ENCODE results near the gene LHFPL2. TPM values are rescaled to one million over a fixed set of nuclear protein-coding genes. Genes with fewer than 3 reads are reported as not detected.

Gene LHFPL2
- total and polyA plus RNA-seq, 2 of the 4 experiments (the other 2 are of a cell fraction), result 6.5 to 11.3 TPM

- Histone ChIP-seq H3K14ac (replicated peaks; ENCODE audit: low read depth, low read length) (no peak overlapping the region), H2BK15ac (ENCODE audit: low read depth, low read length) (no peak overlapping the region), H3K9me1 (ENCODE audit: insufficient read depth, low read length) (peaks cover 5% of the 10 kb centered on the region), H2AK9ac (replicated peaks; ENCODE audit: low read depth, low read length, poor library complexity) (no peak overlapping the region), H3K79me1 (ENCODE audit: low read depth in 1 of 2, low read length in 2 of 2) (peaks cover 25 to 51% of the 10 kb centered on the region in 2 experiments), H3K9me3 (ENCODE audit: control insufficient read depth, insufficient read depth, low read length) (no peaks in the 10 kb centered on the region), H2BK20ac (ENCODE audit: low read depth, low read length) (no peak overlapping the region), H3K9ac (ENCODE audit: low read depth, low read length) (no peak overlapping the region), H4K8ac (ENCODE audit: low read depth in 2 of 2, low read length in 2 of 2) (no peak overlapping the region), H3K18ac (ENCODE audit: low read depth, low read length) (no peak overlapping the region), H2AFZ (replicated peaks; ENCODE audit: low read length, poor library complexity) (no peak overlapping the region), H3K4me2 (ENCODE audit: low read depth, low read length) (no peak overlapping the region), H3K4me3 (ENCODE audit: insufficient read depth, low read depth, low read length) (no peak overlapping the region), H3K4me1 (ENCODE audit: control insufficient read depth, insufficient read depth, low read length) (no peaks in the 10 kb centered on the region), H4K20me1 (ENCODE audit: insufficient read depth, low read length) (peaks cover 17% of the 10 kb centered on the region; the same call in 1 of the 2 replicates), H3K27ac (ENCODE audit: insufficient read depth, low read length) (no peak overlapping the region), H3K4ac (ENCODE audit: low read depth, low read length) (no peak overlapping the region), H4K91ac (ENCODE audit: insufficient read depth, low read depth, low read length) (no peak overlapping the region), H2BK5ac (ENCODE audit: low read depth, low read length, poor library complexity, severe bottlenecking) (no peak overlapping the region), H2AK5ac (ENCODE audit: low read depth, low read length) (no peak overlapping the region), H3K27me3 (ENCODE audit: control insufficient read depth, insufficient read depth, low read length) (no peaks in the 10 kb centered on the region), H4K5ac (ENCODE audit: low read depth, low read length) (no peak overlapping the region), H3K23ac (ENCODE audit: low read depth, low read length) (no peak overlapping the region), H3K36me3 (ENCODE audit: control insufficient read depth, insufficient read depth, low read length) (peaks cover 32% of the 10 kb centered on the region), H2BK120ac (ENCODE audit: low read depth, low read length) (no peak overlapping the region), H3K56ac (ENCODE audit: extremely low read depth, insufficient read depth, low read length) (no peak overlapping the region)
- intact Hi-C loops (cut with micrococcal nuclease), result no loop called here
- no TSS peak for BruUV-seq (replicated peaks)
- no peak for ATAC-seq (ENCODE audit: low read depth)
- peak; percentile 22 for DNase-seq
- dilution Hi-C loops (cut with HindIII; ENCODE audit: low sequenced_read_pairs, unreplicated experiment), result no loop called here
- ChIA-PET CTCF (no interaction called here), POLR2A (ENCODE audit: unreplicated experiment) (no interaction called here)
- in situ Hi-C loops (cut with MboI; ENCODE audit: low sequenced_read_pairs), result no loop called here
- no peak for TF ChIP-seq MXI1 (IDR thresholded peaks at IDR 0.05; ENCODE audit: borderline replicate concordance, low read depth, low read length)
- TF ChIP-seq MAFK (IDR thresholded peaks at IDR 0.05; ENCODE audit: low read depth, low read length), result no peak
- TF ChIP-seq SMC3 (IDR thresholded peaks at IDR 0.05; ENCODE audit: low read depth, low read length), result no peak
- no peak for TF ChIP-seq NFE2L2 (IDR thresholded peaks at IDR 0.05; ENCODE audit: low read depth, low read length)
- TF ChIP-seq, protein P1, sequence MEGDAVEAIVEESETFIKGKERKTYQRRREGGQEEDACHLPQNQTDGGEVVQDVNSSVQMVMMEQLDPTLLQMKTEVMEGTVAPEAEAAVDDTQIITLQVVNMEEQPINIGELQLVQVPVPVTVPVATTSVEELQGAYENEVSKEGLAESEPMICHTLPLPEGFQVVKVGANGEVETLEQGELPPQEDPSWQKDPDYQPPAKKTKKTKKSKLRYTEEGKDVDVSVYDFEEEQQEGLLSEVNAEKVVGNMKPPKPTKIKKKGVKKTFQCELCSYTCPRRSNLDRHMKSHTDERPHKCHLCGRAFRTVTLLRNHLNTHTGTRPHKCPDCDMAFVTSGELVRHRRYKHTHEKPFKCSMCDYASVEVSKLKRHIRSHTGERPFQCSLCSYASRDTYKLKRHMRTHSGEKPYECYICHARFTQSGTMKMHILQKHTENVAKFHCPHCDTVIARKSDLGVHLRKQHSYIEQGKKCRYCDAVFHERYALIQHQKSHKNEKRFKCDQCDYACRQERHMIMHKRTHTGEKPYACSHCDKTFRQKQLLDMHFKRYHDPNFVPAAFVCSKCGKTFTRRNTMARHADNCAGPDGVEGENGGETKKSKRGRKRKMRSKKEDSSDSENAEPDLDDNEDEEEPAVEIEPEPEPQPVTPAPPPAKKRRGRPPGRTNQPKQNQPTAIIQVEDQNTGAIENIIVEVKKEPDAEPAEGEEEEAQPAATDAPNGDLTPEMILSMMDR (conservative IDR thresholded peaks at IDR 0.05; ENCODE audit: low read depth, low read length), result no peak
- no peak for TF ChIP-seq RCOR1 (IDR thresholded peaks at IDR 0.05; ENCODE audit: insufficient replicate concordance, low read length)
- no peak for TF ChIP-seq MAZ (IDR thresholded peaks at IDR 0.05; ENCODE audit: borderline replicate concordance, low read depth, low read length)
- no peak for TF ChIP-seq RAD21 (IDR thresholded peaks at IDR 0.05; ENCODE audit: low read length)
- no peak for TF ChIP-seq ELK1 (IDR thresholded peaks at IDR 0.05; ENCODE audit: borderline replicate concordance, low read depth, low read length)
- no CpG with 5 or more reads among the region's 4 CpGs for WGBS, 2 experiments (ENCODE audit: extremely low coverage in 2 of 2, insufficient read length in 1 of 2)
These were observed 157.7 kb downstream of the LHFPL2 start for GRCh38 chr5:78490709-78491485.

Data from IMR-90 (cell line).